Embryonic facial prominence (tissue), 1 donor: Measurements from ENCODE around the gene SRRD.
"Not testable (repeated sequence)": the region's sequence is repeated elsewhere in the genome, so short reads cannot be mapped to it uniquely, and the experiment has no call there.

Experiments
- DNase-seq: peaks from one replicate; pipeline ENCODE4 v3.0.0-alpha.2; 2016; ENCODE audit errors: extremely low spot score

Gene SRRD

DNA sequence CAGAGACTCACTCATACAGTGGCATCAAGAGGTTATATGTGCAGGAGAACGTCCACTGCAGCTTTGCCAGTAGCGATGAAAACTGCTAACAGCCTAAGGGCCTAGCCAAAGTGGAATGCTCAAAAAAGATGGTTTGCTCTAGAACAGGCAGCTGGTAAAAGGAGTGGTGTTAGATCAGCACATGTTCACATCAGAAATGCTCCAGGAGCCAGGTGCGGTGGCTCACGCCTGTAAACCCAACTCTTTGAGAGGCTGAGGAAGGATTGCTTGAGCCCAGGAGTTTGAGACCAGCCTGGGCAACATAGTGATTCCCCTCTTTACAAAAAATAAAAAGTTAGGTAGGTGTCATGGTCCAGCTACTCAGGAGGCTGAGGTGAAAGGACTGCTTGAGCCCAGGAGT lies 38.9 kb downstream of the SRRD start:
- DNase-seq, result no peak

DNA sequence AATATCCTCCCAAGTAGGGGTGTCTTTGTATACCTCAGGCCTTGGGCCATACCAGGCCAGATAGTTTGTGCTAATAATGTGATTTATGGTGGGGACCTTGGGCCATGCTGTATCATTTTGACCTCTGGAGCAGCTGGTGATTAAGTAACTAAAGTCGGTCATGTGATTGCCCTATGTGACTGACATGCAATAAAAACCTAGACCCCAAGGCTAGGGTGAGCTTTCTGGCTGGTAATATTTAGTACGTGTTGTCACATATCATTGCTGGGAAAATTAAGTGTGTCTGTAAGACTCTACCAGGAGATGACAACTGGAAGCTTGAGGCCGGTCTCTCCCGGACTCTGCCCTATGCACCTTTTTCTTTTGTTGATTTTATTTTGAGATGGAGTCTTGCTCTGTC lies 41.2 kb downstream of the SRRD start:
- no peak for DNase-seq

DNA sequence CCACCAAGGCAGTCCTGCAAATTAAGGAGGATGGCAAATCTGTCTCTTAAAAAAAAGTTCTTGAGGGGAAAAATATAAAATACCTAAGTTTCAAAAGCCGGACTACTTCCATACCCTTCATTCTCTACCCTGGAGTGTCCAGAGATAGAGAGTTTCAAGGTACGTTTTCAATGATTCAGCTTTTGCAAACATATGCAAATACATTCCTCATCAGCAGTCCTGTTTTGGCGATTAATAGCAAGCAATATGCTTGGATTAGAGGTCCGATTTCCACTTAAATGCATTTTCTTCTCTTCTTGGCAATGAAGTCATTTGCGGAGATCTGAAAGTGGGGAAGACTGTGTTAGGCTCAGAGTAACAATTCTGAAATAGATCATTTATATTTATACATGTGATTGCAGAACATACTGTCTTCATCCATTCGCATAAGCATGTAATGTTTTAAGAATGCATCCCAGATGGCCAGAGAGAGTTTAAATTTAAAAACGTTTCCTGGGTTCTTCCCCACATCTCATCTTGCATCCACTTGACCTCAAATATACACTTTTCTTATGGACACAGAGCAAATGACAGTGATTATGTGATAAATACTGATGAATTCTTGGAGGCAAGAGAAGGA lies 42.4 kb downstream of the SRRD start:
- DNase-seq, result no peak

DNA sequence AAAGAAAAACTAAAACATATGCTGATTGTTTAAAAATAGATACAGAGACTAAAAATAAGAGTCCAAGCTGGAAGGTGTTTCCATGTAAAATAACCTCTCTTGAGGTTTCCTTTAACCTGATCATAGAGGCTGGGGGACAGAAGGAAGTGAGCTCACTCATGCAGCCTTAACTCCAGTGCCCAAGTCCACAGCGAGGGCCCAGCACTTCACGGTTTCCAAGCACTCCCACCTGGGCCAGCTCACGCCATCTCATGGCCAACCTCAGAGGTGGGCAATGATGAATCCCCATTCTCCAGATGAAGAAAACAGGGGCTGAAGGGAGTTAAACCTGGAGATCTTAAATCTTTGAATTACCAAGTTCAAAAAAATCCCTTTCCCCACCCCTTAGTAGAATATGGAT lies 43.5 kb downstream of the SRRD start:
- no peak for DNase-seq

DNA sequence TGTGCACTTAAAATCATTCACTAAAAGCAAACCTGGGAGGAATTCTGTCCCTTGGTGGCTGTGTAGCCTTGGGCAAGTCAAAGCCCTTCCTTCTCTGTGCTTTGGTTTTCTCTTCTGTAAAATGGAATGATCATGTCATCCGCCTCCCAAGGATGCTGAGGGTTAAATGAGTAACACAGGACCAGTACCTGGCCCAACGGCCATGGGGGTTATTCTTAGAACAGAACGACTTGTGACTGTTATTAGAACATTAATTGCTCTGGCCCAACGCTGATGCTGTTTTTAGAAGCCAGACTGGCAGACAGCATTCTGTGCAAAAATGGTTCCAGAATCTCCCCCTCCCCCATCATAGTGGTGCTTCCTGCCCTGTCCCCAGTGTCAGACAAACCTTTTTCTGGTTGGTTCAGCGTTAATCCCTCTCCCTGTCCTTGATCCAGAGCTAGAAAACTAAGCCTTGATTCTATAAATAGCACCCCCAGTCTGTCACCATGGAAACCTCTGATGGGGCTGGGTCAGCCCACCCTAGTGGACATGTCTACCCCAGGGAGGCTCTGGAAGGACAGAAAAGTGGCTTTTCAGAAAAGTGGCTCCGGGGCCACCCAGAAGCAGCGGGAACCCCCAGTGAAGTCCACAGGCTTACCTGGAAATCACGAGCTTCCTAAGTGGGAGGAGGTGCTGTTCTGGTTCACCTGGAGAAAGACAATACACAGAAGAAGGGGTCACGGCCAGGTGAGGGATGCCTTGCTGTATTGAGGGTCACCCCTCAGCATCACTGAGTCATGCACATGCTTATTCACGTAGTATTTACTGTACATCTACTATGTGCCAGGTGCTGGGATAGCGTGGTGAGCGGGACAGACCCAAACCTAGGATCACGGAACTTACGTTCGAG lies 44.1 kb downstream of the SRRD start:
- no peak for DNase-seq

DNA sequence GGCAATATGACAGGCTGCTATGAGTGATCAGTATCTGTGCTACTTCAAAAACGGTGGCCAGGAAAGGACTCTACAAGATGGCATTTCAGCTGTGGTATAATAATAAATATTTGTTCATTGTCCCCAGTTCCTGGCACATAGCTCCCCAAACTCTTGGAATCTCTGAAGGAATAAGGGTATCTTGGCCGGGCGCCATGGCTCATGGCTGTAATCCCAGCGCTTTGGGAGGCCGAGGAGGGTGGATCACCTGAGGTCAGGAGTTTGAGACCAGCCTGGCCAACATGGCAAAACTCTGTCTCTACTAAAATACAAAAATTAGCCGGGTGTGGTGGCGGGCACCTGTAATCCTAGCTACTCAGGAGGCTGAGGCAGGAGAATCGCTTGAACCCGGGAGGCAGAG lies 44.8 kb downstream of the SRRD start:
- DNase-seq, result not testable (repeated sequence)

DNA sequence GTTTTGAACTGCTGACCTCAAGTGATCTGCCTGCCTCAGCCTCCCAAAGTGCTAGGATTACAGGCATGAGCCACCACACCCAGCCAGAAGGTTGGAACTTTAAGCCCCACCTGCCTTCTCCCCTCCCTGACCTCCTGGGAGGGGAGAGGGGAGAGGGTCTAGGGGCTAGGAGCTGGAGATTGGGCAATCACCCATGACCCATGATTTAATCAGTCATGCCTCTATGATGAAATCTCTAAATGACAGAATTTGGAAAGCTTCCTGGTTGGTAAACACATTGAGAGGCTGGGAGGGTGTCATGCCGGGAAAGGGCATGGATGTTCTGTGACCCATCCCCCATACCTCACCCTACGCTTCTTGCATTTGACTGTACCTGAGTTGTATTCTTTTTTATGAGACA lies 45.7 kb downstream of the SRRD start:
- DNase-seq, result no peak

DNA sequence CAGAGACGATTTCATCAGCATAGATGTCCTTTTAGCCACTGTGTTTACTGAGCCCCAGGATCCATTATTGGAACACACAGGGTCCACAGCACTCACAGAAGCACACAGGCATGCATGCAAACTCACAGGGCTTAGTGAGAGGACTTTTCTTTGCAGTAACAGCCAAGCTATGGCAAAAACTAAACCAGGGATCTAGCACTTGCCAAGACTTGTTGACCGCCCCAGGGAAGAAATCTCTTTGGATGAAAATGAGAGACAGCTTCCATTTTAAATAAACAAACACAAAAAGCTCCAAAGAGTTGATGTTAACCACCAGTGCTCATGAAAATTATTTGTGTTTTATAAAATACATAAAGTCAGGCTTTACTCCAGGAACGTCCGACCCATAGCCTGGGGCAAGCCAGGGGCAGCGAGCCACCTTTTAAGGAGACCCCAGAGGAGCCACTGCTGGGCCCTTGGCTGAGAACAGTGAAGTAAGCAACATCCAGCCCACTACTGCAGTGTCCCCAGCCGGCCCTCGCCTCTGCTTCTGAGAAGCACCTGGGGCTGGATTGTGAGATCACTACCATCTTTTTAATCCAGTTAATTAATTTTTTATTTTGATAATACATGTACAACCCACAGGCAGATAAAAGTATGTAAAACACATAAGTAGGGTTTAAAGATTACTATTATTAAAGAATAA lies 50.6 kb downstream of the SRRD start:
- DNase-seq, result no peak

DNA sequence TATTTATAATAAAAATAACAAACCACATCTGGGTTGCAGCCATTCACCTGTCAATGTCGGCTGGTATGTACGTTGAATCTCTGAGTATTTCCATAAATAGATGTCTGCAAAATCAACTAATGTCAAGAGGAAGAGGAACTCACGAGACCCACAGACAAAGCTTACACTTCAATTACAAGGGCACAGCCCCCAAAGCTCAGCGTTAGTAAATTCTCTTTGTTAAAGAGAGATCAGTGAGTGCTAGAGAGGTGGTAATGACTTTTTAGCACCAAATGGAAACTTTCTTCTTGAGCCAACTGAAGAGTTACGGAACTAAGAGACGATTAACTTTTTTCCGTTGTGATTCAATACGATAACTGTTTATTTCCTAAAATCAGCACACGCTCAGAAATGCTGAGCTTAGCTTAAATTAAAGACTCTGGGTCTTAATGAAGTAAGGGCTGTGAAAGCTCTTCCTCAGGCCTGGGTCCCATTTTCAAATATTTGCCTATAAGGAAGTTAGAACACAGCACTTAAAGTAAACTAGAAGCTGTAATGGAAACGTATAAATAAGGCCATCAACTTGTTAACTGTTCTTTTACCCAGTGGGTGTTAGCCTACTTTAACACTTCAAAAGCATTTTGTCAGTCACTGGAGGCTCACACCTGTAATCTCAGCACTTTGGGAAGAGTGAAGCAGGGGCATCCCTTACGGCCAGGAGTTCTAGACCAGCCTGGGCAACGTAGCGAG lies 51.4 kb downstream of the SRRD start:
- no peak for DNase-seq

DNA sequence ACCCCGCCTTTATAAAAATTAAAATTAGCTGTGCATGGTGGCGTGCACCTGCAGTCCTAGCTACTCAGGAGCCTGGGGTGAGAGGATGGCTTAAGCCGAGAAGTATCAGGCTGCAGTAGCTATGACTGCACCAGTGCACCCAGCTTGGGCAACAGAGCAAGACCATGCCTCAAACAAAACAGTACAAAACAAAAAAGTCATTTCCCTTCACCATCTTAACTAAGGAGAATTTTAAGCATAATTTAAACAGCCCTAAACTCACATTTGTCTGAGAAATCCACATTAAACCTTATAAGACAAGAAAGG lies 51.9 kb downstream of the SRRD start:
- no peak for DNase-seq

DNA sequence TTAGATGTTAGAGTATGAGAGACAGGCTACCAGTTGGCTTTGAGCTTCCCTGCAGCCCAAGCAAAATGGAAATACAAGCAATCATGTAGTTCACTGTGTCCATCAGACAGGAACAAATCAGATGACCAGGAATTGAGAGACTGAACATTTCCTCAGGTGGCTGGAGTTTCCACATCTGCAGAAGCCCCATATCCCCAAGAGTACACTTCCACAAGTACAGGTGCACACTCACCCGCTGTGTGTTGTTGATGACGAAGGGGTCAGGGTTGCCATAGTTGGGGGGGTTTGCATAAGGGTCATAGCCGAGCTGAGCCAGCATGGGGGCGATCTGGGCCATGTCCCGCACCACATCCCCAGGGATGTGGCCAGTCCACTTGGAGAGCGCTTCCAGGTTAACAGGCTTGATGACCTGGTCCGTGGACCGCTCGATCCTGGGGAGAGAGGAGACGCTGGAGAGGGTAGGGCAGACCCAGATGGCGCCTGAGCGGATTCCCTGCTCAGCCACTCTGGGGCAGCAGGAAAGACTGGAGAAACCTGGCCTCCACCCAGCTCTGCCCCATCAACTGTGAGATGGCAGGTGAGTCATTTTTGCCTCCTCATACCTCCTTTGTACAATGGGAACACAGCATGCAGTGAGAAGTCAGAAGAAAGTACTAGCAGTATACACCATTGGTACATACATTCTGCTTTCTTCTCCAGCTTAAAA lies 52.5 kb downstream of the SRRD start:
- no peak for DNase-seq

DNA sequence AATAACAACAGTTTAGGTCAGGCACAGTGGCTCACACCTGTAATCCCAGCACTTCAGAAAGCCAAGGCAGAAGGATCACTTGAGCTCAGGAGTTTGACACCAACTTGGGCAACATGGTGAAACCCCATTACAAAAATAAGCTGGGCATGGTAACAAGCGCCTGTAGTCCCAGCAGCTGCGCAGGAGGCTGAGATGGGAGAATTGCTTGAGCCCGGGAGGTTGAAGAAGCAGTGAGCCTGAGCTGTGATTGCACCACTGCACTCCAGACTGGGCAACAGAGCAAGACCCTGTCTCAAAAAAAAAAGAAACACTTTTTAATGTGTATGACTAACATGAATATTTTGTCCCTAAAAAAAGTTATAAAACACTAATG lies 53.1 kb downstream of the SRRD start:
- DNase-seq, result no peak

DNA sequence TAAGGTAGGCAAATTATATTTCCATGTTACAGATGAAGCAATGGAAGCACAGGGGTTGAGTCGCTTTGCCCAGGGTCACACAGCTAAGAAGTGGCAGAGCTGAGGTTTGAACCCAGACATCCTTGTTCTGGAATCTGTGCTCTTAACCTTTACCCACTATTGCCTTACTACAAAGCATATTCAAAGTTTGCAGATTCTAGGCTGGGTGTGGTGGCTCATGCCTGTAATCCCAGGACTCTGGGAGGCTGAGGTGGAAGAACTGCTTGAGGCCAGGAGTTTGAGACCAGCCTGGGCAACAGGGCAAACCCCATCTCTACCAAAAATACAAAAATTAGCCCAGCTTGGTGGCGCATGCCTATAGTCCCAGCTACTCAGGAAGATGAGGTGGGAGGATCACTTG lies 56.4 kb downstream of the SRRD start:
- no peak for DNase-seq

DNA sequence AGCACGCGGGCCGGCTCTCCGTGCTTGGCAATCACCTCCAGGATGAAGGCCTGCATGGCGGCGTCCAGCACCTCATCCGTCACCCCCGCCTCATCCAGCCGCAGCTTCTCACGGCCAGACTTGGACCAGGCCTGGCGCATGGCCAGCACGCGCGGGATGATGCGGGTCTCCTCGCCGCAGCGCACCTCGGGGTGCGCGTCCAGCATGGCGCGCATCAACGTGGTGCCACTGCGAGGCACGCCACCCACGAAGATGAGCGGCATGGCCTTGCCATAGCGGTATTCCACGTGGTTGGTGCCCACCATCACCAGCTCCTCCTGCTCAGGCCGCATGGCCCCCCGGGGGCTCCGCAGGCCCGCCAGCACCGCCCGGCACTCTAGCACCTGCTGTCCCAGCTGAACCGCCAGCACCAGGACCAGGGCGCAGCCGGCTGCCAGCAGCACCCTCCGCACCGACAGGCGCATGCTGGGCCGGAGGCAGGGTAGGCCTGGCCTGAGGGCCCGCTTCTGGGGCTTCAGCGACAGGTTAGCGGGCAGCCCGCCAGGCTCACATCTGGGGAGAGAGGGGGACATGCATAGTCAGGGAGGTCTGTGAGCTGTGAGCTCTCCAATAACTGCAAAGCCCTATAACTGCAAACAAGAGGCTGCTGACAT lies 57.6 kb downstream of the SRRD start:
- DNase-seq, result no peak

DNA sequence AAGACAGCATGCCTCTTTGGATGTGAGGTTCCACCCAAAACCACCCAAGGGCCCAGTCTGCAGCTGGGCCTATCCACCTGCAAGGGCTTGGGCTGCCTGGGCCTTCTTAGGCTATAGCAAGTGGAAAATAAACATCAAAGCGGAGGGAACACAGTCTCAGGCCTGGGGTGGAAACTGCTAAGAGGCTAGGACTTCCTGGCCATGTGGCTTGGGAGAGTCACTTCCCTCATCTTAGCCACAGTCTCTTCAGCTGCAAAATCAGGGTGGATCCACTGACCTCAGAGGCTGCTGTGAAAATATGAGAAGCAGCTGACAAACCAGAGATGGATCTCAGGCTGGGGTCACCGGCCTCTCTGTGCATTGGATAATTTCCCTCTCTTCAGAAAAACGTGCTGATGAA lies 59.2 kb downstream of the SRRD start:
- no peak for DNase-seq
